ENCODE results near the gene ASB18. TPM values are rescaled to one million over a fixed set of nuclear protein-coding genes. Genes with fewer than 3 reads are reported as not detected.

Gene ASB18
- total RNA-seq, 1 donor from 2014 or later = not detected

- Histone ChIP-seq H3K36me3 (ENCODE audit: control insufficient read depth, insufficient read depth, low read length) (no peaks in the 10 kb centered on the region), H3K4me3 (ENCODE audit: low read depth, low read length) (no peak overlapping the region), H3K27me3 (ENCODE audit: control insufficient read depth, insufficient read depth, low read length) (peaks cover 82% of the 10 kb centered on the region)
- no peak for DNase-seq (ENCODE audit: low read depth)
- no peak for TF ChIP-seq CTCF (IDR thresholded peaks at IDR 0.05; ENCODE audit: insufficient read depth, low read length, poor library complexity, severe bottlenecking)
These were observed 101.2 kb downstream of the ASB18 start for GRCh38 chr2:236162882-236163470.

GRCh38 chr2:236162031-236162845 is 102.0 kb downstream of the ASB18 start:
- DNase-seq (ENCODE audit: low read depth) = no peak
- Histone ChIP-seq H3K27me3 (ENCODE audit: control insufficient read depth, insufficient read depth, low read length) (peaks cover 76% of the 10 kb centered on the region), H3K36me3 (ENCODE audit: control insufficient read depth, insufficient read depth, low read length) (no peaks in the 10 kb centered on the region), H3K4me3 (ENCODE audit: low read depth, low read length) (no peak overlapping the region)
- no peak for TF ChIP-seq CTCF (IDR thresholded peaks at IDR 0.05; ENCODE audit: insufficient read depth, low read length, poor library complexity, severe bottlenecking)

GRCh38 chr2:236161531-236161930 is 102.7 kb downstream of the ASB18 start:
- Histone ChIP-seq H3K27me3 (ENCODE audit: control insufficient read depth, insufficient read depth, low read length) (peaks cover 69% of the 10 kb centered on the region), H3K4me3 (ENCODE audit: low read depth, low read length) (no peak overlapping the region), H3K36me3 (ENCODE audit: control insufficient read depth, insufficient read depth, low read length) (no peaks in the 10 kb centered on the region)
- no peak for TF ChIP-seq CTCF (IDR thresholded peaks at IDR 0.05; ENCODE audit: insufficient read depth, low read length, poor library complexity, severe bottlenecking)
- DNase-seq (ENCODE audit: low read depth) = no peak

GRCh38 chr2:236161082-236161462 is 103.1 kb downstream of the ASB18 start:
- DNase-seq (ENCODE audit: low read depth) = no peak
- no peak for TF ChIP-seq CTCF (IDR thresholded peaks at IDR 0.05; ENCODE audit: insufficient read depth, low read length, poor library complexity, severe bottlenecking)
- H3K36me3 ChIP-seq (ENCODE audit: control insufficient read depth, insufficient read depth, low read length) = no peaks in the 10 kb centered on the region
- no peak overlapping the region for H3K4me3 ChIP-seq (ENCODE audit: low read depth, low read length)
- H3K27me3 ChIP-seq (ENCODE audit: control insufficient read depth, insufficient read depth, low read length) = peaks cover 64% of the 10 kb centered on the region

- Histone ChIP-seq H3K36me3 (ENCODE audit: control insufficient read depth, insufficient read depth, low read length) (no peaks in the 10 kb centered on the region), H3K27me3 (ENCODE audit: control insufficient read depth, insufficient read depth, low read length) (peaks cover 59% of the 10 kb centered on the region), H3K4me3 (ENCODE audit: low read depth, low read length) (no peak overlapping the region)
- TF ChIP-seq CTCF (IDR thresholded peaks at IDR 0.05; ENCODE audit: insufficient read depth, low read length, poor library complexity, severe bottlenecking) = no peak
- no peak for DNase-seq (ENCODE audit: low read depth)
These were observed 103.7 kb downstream of the ASB18 start for GRCh38 chr2:236160366-236161081.
